Right cardiac atrium (tissue), 5 donors: ENCODE measurements around the gene DRC7. TPM values are rescaled to one million over a fixed set of nuclear protein-coding genes. Genes with fewer than 3 reads are reported as not detected.

Experiments
- ATAC-seq, 2 donors: fragments of 200-7000 bp; cut with Tn5 transposase; one replicate each; pipeline versions ENCODE4 v1.8.0 to v1.9.1; 2020; ENCODE audit warnings: moderate library complexity in 2 of 2, mild to moderate bottlenecking in 1 of 2
- DNase-seq, 3 donors: peaks; one replicate each; pipeline ENCODE4 v3.0.0-alpha.2; 2020
- H3K27ac ChIP-seq: one replicate; pipeline ENCODE4 v1.5.1; 2013; ENCODE audit warnings: mild to moderate bottlenecking, low read length, control low read depth, moderate library complexity
- H3K27me3 ChIP-seq: one replicate; pipeline ENCODE4 v1.6.1; 2013; ENCODE audit not compliant: control insufficient read depth, insufficient read depth
- H3K4me1 ChIP-seq: one replicate; pipeline ENCODE4 v1.6.1; 2013; ENCODE audit warnings: low read length; ENCODE audit not compliant: control insufficient read depth, insufficient read depth
- H3K4me3 ChIP-seq: one replicate; pipeline ENCODE4 v1.5.1; 2013; ENCODE audit warnings: low read length, control low read depth
- H3K9me3 ChIP-seq: one replicate; pipeline ENCODE4 v1.6.1; 2013; ENCODE audit warnings: low read length; ENCODE audit not compliant: control insufficient read depth
- WGBS: extraction: QIAGEN DNeasy Blood & Tissue Kit; methylation state at CpG from one replicate; pipeline ENCODE4 v1.1.7; 2013; 5-methylcytosine and 5-hydroxymethylcytosine counted together
- intact Hi-C, 4 donors: fragments of 100-400 bp; cut with DNase I; formaldehyde crosslinking; loops; one replicate each; pipeline versions ENCODE4 v1.11.0 to v1.14.0; 2022 to 2023
- polyA plus RNA-seq: library from polyadenylated mRNA; stranded (reverse); fragments of 200-250 nt; gene quantifications from one replicate; pipeline ENCODE4 v1.2.3, GENCODE V29; 2013
- total RNA-seq, 4 donors: library from RNA; stranded (reverse); fragmentation: NEBNext Ultra II Directional; extraction: Animal tissue kit (Norgen Biotek cat#: 25700); gene quantifications; one replicate each; pipeline ENCODE4 v1.2.1, GENCODE V29; 2021
- donor health status: healthy with polysubstance abuse.
- donor health status: DM: no; HTN: yes; CAD: no.
- donor health status: DM: no; HTN: no; CAD: no.
- donor health status: DM: no; HTN: yes; CAD: no; lungs with severe emphysema.
- donor health status: DM: yes; HTN: yes; CAD: no.

Gene DRC7
- total and polyA plus RNA-seq, 5 donors: not detected

DNA sequence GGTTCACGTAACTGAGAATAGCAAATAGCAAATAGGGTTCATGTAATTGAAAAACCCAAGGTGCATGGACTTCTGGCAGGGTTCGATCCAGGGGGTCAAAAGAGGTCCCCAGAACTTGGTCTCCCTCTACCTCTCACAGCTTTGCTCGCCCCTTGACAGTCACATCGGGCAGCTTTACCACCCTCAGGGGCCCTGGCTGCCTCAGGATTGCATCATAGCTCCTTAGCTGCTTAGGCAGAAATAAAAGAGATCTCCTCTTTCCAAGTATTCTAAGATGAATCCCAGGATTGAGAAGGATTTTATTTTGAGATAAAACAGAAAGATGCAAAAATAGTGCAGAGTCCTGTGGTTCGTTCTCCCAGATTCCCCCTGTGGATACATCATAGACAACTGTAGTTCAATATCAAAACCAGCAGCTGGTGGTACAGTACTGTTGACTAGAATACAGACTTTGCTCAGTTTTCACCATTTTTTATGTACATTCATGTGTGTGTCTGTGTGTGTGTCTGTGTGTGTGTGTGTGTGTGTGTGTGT is 13.7 kb upstream of the DRC7 start:
- Histone ChIP-seq H3K4me3 (no peak overlapping the region), H3K4me1 (no peaks in the 10 kb centered on the region), H3K27me3 (no peaks in the 10 kb centered on the region), H3K27ac (no peak overlapping the region), H3K9me3 (no peaks in the 10 kb centered on the region)
- intact Hi-C loops: no loop called here
- ATAC-seq (no peak), DNase-seq (no peak)
- 75% methylated on average over 5 of the region's 5 CpGs for WGBS

DNA sequence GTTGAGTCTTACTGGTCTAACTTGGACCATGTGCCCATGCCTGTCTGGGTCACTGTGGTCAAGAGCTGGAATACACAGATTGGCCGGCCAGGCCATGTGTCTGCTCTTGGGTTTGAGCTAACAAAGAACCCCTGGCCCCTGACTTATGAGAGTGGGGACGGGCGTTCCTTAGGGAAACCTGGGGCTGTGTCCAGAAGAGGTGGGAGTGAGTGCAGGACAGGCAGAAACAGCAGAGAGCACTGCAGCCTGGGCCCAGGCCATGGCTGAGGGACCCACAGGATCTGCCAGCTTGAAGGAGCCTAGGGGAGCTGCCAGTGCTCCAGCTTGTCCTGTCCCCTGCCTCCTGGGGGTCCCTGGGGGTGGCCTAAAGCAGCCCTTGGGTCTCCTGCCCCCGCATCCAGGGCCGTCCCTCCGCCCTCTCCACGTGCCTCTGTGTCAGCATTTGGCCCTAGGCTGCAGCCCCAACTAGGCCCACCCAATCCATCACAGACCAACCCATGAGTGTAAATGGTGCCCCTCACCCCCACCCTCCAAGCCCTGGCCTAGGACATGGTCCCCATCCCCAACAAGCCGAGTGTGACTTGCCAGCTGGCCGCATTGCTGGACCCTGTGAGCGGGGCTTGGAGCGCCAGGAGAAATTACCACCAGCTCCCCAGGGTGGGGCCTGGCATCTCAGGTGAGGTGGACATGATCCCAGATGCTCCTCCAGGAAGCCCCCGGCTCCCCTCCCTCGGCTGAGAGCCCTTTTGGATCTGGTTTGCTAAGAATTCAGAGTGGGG is 12.5 kb upstream of the DRC7 start:
- Histone ChIP-seq H3K27ac (no peak overlapping the region), H3K27me3 (no peaks in the 10 kb centered on the region), H3K9me3 (no peaks in the 10 kb centered on the region), H3K4me1 (no peaks in the 10 kb centered on the region), H3K4me3 (no peak overlapping the region)
- DNase-seq (no peak), ATAC-seq (no peak)
- WGBS: 94% methylated on average over 13 of the region's 13 CpGs
- intact Hi-C loops: no loop called here

DNA sequence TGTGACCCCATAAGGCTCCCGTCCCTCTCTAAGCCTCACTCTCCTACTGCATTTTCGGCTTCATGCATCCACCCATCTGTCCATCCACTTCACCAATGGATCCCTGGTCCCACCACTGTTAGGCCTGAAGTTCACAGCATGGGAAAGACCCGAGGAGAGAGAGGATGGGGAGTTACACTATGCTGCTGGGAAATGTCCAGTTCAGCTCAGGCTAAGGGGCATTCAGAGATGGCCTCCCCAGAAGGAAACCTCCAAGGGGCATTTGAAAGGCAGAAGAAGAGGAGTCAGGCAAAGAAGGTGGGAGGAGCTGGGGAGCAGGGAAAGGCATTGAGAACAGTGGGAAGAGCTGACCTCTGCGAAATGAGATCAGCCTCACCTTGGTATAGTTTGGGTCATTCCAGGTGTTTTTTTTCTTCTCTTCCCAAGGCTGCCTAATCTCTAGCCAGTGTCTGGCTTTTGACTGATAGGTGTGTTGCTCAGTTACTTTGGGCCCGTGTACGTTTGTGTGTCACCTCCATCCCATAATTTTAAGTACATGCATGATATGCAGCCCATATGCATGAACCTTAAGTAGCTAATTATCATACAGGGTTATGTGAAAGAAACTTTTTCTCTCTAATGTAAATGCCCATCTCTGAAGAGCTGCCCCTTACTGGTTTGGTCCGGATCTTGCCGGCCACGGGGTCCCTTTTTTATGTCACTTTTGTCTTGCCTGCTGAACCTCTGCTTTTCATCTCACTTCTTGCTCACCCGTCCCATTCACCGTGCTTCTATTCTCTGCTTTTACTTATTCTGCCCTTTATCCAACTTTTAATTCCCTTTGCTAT is 11.6 kb upstream of the DRC7 start:
- ATAC-seq (no peak), DNase-seq (no peak)
- Histone ChIP-seq H3K27me3 (no peaks in the 10 kb centered on the region), H3K27ac (no peak overlapping the region), H3K4me3 (no peak overlapping the region), H3K4me1 (no peaks in the 10 kb centered on the region), H3K9me3 (no peaks in the 10 kb centered on the region)
- WGBS: 89% methylated on average over 11 of the region's 11 CpGs
- intact Hi-C loops: no loop called here

DNA sequence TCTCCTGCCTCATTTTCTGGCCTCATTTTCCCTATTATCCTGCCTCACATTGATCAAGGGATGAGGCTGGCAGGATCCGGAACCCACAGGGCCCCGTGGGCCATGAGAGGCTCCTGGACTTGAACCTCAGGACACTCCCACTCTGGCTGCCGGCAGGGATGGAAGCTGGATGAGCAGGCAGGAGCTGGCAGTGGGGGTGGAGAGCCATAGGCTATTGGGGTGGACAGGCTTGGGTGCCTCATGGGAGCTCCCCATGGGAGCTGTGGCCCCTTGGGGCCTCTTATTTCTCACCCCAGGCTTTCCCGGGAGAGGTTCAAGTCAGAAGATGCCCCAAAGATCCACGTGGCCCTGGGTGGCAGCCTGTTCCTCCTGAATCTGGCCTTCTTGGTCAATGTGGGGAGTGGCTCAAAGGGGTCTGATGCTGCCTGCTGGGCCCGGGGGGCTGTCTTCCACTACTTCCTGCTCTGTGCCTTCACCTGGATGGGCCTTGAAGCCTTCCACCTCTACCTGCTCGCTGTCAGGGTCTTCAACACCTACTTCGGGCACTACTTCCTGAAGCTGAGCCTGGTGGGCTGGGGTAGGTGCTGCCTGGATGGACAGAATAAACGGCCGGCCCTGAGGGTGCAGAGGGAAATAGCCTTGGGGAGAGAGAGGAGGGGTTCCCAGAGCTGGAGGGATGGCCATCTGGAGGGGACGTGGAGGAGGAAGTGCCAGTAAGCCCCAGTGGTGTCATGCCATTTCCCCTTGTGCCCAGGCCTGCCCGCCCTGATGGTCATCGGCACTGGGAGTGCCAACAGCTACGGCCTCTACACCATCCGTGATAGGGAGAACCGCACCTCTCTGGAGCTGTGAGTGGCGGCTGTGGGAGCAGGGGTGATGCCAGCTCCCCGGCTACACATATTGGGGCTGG is 10.7 kb upstream of the DRC7 start:
- no peak for ATAC-seq
- no peak for DNase-seq

DNA sequence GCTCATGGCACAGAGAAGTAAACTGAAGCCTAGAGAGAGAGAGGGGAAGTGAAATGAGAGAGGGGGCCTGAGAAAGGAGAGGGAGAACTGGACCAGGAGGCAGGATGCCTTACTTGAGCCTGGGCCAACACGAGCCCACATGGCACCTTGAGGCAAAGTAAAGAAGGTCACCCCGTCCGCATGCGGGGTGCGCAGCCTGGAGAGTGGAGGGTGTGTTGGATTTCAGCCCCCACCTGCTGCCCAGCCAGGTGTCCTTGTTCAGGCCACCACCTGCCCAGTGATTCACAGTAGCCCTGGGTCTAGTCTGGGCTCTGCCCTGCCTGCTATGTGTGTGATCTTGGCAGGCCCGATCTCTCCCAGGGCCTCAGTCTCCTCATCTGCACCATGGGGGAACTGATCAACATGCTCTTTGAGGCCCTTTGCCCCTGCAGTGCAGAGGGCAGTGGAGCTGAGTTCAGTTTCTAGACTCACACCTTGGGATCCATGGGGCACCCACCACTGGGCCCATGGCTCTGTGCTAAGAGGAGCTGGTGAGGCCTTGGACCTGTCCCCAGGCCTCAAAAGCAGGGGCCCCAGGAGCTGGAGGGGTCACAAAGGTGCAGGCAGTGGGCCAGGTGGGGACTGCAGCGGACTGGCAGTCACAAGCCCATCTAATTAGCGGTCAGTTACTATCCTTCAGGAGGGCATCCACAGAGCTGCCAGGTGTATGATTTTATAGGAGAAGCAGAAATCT is 9.8 kb upstream of the DRC7 start:
- no peak overlapping the region for H3K4me3 ChIP-seq
- ATAC-seq: no peak
- no peaks in the 10 kb centered on the region for H3K9me3 ChIP-seq
- intact Hi-C loops: no loop called here
- no peak for DNase-seq
- no peaks in the 10 kb centered on the region for H3K4me1 ChIP-seq
- no peak overlapping the region for H3K27ac ChIP-seq
- 98% methylated on average over 8 of the region's 8 CpGs for WGBS
- H3K27me3 ChIP-seq: no peaks in the 10 kb centered on the region

More for the DNA sequence above, 10.7 kb upstream of the DRC7 start:
- Histone ChIP-seq H3K27ac (no peak overlapping the region), H3K4me1 (no peaks in the 10 kb centered on the region), H3K9me3 (no peaks in the 10 kb centered on the region), H3K27me3 (no peaks in the 10 kb centered on the region), H3K4me3 (no peak overlapping the region)
- WGBS: 87% methylated on average over 18 of the region's 18 CpGs
- intact Hi-C loops: no loop called here

DNA sequence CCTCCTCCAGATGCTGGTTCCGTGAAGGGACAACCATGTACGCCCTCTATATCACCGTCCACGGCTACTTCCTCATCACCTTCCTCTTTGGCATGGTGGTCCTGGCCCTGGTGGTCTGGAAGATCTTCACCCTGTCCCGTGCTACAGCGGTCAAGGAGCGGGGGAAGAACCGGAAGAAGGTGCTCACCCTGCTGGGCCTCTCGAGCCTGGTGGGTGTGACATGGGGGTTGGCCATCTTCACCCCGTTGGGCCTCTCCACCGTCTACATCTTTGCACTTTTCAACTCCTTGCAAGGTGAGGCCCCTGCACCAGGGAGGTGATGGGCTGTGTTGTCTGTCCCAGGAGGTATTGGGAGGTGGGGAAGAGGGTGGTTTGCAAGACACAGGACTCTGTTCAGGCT is 9.0 kb upstream of the DRC7 start:
- no peak for ATAC-seq
- 87% methylated on average over 11 of the region's 11 CpGs for WGBS

DNA sequence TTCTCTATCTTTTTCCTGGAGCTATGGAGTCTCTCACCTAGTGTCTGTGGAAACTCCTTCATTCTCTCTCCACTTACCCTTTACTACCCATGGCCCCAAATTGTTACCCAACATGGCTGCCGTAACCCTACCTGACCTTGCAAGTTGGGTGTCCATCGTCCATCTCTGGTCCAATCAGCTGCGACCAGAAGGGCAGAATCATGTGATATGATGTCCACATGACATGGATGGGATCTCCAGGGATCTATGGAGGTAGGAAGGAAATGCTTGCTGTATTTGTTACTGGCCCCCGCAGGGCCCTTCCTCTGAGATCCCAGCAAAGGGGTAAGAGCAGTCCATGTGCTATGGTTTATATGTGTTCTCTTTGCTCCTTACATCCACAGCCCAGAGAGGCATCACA is 8.0 kb upstream of the DRC7 start:
- intact Hi-C loops: no loop called here
- Histone ChIP-seq H3K4me1 (no peaks in the 10 kb centered on the region), H3K4me3 (no peak overlapping the region), H3K9me3 (no peaks in the 10 kb centered on the region), H3K27ac (no peak overlapping the region), H3K27me3 (no peaks in the 10 kb centered on the region)
- WGBS: 89% methylated on average over 4 of the region's 4 CpGs
- ATAC-seq (no peak), DNase-seq (no peak)

More for the DNA sequence above, 9.0 kb upstream of the DRC7 start:
- DNase-seq: no peak
- H3K27me3 ChIP-seq: no peaks in the 10 kb centered on the region
- no peaks in the 10 kb centered on the region for H3K9me3 ChIP-seq
- no peak overlapping the region for H3K4me3 ChIP-seq
- H3K4me1 ChIP-seq: no peaks in the 10 kb centered on the region
- H3K27ac ChIP-seq: no peak overlapping the region
- intact Hi-C loops: no loop called here

DNA sequence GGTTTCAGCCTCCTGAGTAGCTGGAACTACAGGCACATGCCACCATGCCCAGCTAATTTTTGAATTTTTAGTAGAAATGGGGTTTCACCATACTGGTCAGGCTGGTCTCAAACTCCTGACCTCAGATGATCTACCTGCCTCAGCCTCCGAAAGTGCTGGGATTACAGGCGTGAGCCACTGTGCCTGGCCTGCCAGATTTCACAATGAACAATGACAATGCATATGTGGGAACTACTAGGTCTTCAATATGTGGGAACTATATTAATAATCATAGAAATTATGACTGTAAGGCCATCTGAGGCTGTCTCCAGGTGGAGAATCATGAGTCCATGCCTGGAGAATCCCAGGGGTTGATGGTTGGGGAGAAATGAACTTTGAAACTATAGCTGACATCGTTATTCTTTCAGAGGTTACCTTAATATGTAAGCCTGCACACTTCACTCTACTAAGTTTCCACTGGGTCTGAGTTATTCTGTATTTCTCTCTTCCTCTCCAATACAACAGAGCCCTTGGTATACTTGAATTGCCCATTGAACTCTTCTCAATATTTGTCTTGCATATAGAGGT is 7.2 kb upstream of the DRC7 start:
- intact Hi-C loops: no loop called here
- WGBS: 88% methylated on average over 3 of the region's 3 CpGs
- H3K27ac ChIP-seq: no peak overlapping the region
- H3K27me3 ChIP-seq: no peaks in the 10 kb centered on the region
- no peaks in the 10 kb centered on the region for H3K4me1 ChIP-seq
- H3K4me3 ChIP-seq: no peak overlapping the region
- DNase-seq: no peak
- H3K9me3 ChIP-seq: no peaks in the 10 kb centered on the region
- ATAC-seq: no peak

DNA sequence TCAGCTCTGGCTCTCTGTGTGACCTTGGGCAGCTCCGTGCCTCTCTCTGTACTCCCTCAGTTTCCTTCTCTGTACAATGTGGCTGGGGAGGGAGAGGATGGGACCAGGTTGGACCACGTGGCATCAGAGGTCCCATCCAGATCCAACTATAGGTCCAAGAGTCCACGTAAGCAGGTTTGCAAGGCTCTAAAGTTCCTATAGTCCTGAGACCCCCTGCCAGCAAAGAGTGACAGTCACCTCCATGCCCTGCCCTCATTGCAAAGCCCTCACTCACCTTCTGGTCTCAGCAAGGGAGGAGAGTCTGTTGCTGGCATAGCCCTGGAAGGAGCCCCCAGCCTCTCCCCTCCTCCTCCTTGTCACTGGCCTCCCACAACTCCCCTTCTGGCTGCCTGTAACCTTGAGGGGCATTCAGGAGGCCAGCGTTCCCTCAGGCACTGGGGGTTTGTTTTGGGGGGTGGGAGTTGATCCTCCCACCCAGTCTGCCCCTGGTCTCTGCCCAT is 6.1 kb upstream of the DRC7 start:
- intact Hi-C loops: no loop called here
- H3K4me3 ChIP-seq: no peak overlapping the region
- H3K9me3 ChIP-seq: no peaks in the 10 kb centered on the region
- ATAC-seq: peak in 1 of 2 donors; percentile 12
- DNase-seq: no peak
- no peaks in the 10 kb centered on the region for H3K4me1 ChIP-seq
- H3K27ac ChIP-seq: no peak overlapping the region
- 77% methylated on average over 4 of the region's 4 CpGs for WGBS
- no peaks in the 10 kb centered on the region for H3K27me3 ChIP-seq
